Measurements from ENCODE around the gene TMEM132D.

The TMEM132D gene

DNA sequence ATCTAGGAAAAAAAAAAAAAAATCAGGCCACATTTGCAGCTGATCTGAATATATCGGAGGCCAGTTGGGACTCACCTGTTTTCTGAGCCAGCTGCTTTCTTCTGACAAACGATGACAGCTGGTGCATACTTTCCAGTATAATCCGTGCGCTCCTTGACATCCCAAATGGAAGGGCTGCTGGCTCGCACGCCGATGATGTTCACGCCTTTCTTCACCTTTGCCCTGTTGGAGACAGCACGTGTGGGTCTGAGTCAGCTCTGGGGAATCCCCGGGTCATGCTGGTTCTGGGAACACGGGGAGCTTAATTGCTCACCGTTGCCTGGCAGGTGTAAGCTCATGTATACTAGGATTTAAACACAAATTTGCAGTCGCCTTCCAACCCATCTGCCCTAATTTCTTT lies 372.8 kb downstream of the TMEM132D start:
- no peak for DNase-seq

DNA sequence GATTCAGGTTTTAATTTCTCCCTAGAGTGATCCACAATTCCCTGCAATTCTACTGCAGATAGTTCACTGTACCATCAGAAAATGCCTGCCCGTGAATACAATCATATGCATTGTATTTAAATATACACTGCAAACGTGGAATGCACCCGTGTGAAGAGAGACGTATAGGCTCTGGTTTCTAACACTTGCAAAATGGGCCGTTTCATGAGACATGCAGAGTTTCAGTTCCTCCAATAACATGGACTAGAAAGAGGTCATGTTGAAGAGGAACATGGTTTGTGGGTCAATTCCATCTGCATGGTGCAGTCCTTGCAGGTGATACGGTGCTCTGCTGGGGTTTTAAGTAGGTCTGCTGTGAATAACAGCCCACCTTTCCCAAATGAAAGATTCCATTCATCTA lies 373.3 kb downstream of the TMEM132D start:
- no peak for DNase-seq

DNA sequence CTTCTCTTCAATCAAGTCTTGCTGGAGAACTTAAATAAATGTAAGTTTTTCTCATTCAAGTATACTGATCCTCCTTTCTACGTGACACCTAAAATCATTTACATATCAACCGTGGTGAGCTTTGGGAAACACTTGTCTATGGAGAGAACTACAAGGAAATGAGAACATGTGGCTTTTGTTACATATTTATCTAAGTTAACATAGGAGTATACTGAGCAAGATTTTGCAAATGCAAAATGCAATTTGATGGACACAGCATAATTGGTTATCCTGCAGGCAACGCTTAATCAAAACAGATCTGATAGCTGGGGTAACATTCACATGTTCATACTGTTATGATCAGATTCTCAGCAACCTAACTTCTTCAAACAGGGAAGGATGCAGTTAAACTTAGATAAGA lies 376.3 kb downstream of the TMEM132D start:
- no peak for DNase-seq

DNA sequence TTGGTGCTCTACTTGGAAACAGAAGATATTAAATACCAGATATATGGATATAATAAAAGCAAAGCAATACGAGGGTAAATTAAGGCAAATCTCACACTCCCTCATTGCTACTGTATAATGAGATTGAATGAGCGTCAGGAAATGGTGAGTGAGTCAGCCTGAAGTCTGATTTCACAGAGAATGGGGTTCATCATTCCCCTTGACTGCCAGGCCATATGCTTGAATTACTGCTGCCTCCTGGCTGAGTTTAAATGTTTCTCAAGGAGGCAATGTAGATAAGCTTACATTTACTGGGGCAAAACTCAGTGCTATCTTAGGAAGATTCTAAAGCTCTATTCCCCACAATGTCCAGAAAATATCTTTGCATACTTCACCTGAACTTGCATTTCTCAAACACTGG lies 380.2 kb downstream of the TMEM132D start:
- no peak for DNase-seq

DNA sequence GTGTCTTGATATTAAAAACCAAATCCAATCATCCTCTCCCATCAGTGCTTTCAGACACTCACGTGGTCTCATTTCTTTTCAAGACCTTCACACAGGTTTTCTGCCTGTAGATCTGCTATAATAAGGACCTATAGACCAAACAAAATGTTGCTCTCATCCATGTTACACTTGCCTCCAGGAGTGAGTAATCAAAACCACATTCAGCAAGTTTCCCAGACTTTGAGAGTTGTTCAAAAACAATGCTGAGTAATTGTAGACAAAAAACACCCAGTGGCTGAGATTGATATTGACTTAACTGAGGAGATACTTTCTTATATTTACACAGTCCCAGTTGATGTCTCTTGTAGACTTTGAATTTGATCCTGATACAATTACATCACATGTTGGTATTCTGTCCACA lies 383.1 kb downstream of the TMEM132D start:
- no peak for DNase-seq

DNA sequence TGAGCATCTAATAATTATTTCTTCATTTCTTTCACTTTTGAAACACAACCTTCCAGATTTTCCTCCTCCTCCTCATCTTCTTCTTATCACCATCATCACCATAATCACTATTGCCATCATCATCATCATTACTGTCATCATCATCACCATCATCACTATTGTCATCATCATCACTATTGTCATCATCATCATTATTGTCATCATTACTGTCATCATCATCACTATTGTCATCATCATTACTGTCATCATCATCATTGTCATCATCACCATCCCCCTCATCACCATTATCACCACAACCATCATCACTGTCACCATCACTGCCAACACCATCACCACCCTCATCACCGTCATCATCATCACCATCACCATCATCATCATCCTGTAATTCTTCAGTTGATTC lies 400.0 kb downstream of the TMEM132D start:
- DNase-seq, result no peak

DNA sequence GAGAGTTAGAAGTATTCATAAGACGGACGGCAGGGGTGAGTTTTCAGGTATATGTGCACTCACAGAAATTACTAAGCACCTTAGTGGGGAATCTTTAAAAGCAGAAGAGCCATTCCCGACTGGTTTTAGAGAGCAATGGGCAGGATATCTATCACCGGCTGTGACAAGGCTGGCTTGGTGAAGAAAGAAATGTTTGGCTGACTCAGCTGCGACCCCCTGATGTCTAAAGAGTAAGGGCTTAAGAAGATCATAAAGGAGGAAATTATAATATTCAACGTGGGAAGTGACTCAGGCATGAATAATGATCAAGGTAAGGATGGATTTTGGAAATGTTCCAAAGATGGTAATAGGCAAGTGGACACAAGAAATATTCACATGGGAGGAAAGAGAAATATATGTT lies 407.6 kb downstream of the TMEM132D start:
- no peak for DNase-seq

DNA sequence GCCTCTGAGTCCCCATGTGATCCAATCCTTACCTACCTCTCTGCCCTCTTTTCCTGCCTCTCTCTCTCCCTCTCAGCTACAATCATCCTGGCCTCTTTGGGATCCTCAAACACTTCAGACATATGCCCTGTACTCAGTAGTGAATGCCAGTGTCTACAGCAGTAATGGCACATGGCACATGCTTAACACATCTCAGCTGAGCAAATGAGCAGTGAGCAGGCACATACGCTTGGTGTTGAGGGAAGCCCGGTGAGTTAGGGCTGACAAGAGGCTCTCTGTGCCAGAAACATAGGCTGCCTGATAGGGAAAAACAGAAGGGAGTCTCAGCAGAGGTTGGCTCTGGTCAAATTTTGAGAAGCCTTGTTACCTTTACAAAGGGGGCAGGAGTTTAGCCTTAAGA lies 409.1 kb downstream of the TMEM132D start:
- no peak for DNase-seq

DNA sequence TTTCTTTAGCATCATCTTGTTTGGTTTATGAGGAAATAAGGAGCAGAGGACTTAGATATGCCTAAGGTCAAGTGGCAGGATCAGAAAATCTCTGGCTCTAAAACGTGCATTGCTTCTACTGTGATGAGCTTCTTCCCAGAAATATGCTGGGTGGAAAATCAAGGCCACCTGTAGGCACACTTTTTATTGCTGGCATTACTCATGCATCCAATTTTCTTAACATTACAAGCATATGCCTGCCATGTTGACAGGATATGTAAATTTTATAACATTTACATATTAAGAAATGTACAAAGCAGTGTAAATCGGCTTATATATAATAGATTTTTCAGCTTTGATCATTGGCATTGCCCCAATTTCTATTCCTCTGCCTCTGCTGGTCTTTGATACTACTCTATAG lies 409.6 kb downstream of the TMEM132D start:
- no peak for DNase-seq

DNA sequence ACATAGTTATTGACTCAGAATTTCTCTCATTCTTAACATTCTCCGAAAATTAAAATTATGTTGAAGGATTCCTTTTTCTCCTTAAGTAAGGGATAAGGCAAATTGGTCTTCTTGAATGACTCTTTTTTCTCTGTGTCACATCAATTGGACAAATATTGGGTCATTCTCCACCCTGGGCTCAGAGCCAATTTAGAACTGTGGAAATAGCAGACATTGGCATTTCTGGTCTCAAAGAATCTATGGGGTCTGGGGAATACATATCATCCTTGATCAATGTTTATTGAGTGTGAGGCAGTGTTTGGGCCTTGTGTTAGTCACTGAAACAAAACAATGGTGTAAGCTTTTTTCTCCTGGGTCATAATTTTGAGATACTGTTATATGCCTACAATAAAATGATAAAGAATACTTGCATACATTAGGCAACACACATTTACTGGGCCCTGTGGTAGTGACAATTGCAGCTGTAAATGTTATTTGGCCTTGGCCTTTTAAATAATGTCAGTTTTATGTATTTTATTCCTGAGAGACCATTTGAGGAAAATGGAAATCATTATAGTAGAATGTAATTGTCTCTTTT lies 414.6 kb downstream of the TMEM132D start:
- DNase-seq, result no peak

DNA sequence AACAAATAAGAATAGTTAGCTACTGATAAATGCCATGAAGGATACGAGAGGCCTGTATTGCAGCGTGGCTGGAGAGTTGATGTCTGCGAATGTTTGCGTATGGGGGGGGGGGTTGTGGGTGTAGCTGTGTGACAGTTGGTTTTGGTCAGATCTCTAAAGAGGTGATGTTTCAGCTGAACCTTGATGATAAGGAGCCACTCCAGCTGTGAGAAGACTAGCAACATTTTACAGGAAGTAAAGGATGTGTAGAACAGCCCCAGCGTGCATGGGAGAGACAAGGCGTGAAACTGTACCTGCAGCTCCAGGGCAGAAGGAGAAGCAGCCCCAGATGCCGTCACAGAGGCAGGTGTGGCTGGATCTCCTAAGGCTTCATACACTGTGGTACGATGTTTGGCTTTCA lies 416.9 kb downstream of the TMEM132D start:
- DNase-seq, result no peak

DNA sequence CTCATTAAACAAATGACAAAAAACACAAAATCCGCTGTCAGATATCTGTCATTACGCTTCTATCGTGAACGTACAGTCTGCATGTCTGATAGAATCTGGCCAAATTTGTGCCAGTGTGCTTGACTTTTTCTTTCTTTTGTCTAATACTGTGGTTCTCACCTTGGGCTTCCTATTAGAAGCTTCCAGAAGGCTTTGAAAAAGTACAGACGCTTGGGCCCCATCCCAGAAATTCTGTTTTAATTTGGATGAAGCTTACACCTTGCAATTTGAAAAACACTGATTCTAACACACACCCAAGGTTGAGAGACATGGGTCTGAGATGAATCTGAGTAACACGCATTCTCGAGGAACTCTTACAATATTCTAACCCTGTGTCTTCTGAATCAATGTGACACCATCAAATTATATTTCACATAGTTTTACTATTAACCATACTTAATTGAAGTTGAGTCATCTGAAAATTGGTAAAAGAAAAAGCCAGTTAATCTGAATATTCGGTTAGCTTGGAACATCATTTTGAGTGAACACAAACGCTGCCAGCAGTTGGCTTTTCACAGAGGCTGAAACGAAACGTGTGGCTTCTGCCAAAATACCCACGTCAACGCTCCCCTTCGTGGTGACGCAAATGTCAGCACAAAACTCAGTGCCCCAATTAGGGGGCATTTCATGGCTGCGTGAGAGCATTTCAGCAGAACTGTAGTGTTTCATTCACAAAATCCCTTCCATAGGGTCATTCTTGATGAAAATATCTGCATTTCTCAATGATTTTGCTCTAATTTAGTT lies 420.5 kb downstream of the TMEM132D start:
- no peak for DNase-seq

DNA sequence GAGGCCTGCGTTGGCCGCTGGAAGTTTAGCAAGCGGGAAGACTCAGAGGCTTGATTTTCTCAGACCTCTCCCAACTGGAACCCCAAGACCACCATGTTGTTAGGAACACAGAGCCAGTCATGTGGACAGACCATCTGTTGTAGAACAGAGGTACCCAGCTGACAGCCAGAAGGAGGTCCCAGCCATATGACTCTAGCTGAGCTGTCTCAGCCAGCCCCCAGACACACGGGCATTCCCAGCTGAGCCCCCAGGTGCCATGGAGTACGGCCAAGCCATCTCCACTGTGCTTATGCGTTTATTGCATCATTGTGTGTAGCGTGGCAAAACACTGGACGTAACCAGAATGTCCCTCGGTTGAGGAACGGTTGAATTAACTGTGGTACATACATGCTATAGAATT lies 421.9 kb downstream of the TMEM132D start:
- DNase-seq, result no peak

DNA sequence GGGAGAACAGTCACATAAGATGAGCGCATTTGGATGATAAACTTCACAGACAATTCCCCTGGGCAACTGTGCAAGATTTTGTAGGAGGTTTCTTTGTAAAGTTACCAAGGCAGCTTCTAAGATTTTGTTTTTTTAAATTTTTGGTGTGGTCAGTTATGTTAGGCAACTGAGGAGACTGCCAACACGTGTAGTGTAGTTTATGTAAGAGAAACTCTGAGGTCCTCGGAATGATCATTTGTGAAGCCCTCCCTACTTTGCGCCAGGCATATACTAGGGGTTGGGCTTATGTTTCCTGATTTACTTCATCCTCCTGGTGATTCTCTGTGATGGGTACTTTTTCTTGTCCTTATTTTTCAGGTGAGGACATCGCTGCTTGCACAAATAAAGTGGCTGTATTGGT lies 433.6 kb downstream of the TMEM132D start:
- no peak for DNase-seq

DNA sequence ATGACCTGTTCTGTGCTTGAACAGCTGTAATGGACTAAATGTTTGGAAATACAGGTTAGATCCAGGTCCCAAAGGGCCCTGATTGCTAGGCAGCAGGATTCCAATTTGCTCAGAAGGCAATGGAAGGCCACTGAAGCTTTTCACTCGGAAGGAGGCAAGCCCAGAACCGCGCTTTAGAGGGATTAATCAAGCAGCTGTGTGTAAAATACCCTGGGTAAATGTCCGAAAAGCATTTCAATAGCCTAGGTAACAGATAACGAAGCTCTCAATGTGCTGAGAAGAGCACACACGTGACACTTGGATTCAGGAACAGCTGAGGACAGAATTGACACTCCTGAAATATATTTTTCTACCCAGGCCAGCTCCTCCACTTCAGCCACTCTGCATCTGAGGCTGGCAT lies 436.1 kb downstream of the TMEM132D start:
- no peak for DNase-seq

DNA sequence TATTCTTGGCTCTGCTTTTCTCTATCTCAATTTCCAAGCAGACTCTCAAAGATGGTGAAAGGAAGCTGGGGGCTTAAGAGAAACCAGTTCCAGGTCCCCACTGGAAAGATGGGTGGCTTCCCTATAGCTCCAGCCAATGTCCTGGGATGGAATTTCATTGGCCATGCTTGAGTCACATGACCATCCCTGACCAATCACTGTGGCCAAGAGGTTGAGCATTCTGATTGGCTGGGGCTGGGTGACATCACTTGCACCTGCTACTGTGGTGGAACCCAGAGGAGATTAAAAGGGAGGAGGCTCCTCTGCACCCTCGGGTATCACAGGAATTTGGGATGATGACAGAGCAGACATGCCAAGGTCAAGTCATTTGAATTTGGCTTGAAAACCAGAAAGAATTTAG lies 436.5 kb downstream of the TMEM132D start:
- no peak for DNase-seq

DNA sequence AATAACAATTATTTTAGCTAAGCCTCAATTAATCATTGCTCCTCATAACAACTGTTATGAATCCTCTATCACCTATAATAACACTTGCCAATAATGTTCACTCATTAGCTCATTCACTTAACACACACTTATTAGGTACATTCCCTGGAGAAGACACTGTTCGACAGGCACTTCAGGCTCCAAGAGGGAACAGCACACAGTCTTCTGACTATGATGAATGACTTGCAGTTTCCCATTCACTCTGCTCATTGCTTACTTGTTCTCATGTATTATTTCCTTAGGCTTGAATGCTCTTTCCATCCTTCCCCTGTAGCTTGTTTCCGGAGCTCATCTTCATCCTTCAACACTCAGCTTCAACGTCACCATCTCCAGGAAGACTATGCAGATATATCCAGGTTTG lies 437.3 kb downstream of the TMEM132D start:
- no peak for DNase-seq

DNA sequence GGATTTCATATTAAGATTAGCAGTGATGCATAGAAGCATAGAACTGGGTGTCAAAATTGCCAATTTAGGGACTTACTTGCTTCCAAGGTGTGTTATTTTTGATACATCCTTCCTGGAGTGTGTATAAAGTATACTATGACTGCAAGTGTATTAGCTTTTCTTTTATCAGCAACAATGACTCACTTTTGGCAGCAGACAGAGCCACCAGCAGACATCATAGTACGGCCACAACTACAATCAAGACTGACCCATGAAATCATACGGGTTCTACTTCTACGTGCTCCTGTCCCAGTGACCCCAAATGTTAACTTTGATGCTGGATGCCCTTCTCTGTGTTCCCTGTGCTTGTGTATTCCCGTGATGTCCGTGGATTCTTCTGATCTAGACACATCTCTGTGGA lies 443.9 kb downstream of the TMEM132D start:
- DNase-seq, result no peak

DNA sequence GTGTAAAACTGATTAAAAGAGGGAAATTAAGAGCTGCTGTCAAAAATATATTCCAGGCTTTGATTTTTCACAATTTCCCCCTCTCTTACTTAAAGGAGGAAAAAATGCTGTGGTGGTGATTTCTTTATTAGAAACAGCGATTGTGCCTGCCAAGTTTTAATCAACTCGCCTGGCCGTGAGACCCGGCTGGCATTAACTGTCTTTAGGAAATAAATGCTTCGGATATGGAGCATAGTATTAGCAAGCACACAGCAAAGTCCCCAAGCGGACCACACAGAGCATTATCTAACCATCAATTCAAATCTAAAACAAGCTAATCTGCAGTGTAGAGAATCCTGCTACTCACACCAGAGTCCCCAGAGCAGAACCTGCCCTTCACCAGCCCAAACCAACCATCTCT lies 457.1 kb downstream of the TMEM132D start:
- DNase-seq, result no peak

DNA sequence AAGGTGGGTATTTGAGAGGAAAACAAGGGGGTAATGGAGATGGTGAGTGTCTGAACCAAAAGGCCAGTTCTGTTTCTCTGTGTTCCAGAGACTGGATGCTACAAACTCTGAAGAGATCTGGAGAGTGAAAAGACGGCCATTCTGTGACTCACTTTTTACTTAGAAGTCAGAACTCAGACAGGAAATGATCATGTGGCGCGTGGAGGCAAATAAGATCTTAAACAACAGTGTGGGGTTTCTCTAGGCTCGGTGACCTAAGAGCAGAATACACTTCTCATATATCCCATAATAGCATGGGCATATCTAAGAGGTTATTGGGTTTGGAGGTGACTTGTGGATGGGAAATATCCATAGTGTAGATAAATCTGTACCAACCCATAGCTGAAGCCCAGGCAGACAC lies 463.5 kb downstream of the TMEM132D start:
- no peak for DNase-seq

DNA sequence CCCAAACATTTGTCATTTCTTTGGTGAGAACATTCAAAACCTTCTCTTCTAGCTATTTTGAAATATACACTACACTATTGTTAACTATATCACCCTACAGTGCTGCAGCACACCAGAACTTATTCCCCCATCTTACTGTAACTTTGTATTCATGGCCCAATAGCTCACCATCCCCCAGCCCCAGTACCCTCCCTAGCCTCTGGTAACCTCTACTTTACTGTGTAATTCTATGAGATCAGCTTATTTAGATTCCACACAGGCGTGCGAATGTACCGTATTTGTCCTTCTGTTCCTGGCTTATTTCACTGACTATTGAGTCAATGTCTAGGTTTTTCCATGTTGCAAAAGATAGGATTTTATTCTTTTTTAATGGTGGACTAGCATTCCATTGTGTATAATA lies 469.0 kb downstream of the TMEM132D start:
- no peak for DNase-seq

DNA sequence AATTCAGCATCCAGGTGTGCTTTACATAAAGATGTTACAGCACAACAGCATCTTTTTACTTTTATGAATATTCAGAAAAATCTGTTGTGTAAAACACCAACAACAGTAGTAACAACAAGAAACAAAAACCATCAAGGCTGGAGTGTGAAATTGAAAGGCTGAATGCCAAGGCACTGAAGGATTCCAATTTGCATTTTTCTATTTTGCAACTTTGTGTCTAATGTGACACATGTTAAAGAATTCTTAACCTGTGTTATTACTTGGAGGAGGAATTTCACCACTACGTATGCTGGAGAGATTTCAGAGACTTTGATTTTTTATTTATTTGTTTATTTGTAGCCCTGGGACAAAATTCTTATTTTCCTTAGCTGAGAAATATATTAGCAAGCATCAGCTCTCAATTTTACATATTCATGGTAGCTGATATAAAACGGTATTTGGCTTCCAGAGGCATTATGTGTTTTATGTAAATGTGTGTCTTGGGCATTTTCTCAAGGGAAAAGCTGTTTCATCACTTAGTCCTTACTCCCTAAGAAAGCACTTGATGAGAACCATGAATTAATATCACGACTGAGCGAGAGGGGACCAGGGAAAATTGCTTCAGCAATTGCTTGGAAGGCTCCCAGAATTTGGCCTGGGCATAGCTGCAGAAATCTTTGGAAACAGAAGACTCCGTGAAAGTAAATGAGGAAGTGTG lies 475.4 kb downstream of the TMEM132D start:
- DNase-seq, result no peak

DNA sequence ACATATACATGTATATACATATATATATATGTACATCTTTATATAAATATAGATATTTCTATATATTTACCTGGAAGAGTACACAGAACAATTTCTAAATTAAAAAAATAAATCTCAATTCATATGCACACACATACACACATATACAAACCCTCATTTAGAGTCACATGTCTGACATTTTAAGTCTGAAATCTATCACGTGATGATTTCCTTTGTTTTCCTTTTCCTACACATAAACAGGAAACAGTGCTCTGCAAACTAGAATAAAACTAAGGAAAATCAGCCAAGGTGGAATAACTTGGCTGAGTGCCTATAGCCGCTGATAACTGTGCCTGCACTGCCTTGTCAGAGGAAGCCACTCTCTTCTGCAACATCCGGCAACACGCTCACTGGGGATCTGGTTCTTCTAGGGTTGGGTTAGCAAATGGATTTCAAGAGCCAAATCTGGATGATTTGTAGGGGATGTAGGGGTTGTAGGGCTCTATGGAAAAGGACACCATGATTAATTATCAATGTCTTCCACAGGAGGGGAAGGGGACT lies 480.7 kb downstream of the TMEM132D start:
- no peak for DNase-seq

DNA sequence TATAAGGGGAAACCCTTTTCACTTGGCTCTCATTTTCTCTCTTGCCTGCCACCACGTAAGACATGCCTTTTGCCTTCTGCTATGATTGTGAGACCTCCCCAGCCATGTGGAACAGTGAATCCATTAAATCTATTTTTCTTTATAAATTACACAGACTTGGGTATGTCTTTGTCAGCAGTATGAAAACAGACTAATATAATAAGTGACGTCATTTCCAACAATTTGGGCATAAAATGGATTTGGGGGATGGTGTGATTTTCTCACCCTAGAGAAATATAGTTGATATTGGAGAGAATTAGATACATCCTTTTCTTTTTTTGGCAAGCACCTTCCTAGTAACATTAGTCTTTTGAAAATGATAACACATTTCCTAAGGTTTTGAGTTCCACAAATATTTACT lies 490.5 kb downstream of the TMEM132D start:
- no peak for DNase-seq

Data from cerebellar nuclear complex (tissue), 1 donor.